ENCODE results near the gene PLTP. TPM values are rescaled to one million over a fixed set of nuclear protein-coding genes. Genes with fewer than 3 reads are reported as not detected.
"Not testable (repeated sequence)": the region's sequence is repeated elsewhere in the genome, so short reads cannot be mapped to it uniquely, and the experiment has no call there.

PLTP gene
- total and polyA plus RNA-seq, 7 experiments from 2014 or later = 0.31 to 0.44 (median 0.37) TPM; not detected in 3

GRCh38 chr20:45933266-45934045 lies 21.5 kb upstream of the PLTP start:
- H3K27me3 ChIP-seq (ENCODE audit: control insufficient read depth in 2 of 2, insufficient read depth in 2 of 2, low read length in 2 of 2) = no peaks in the 10 kb centered on the region
- peak overlapping the region; percentile 85 to 99 (median 97) for H3K4me3 Mint-ChIP-seq
- DNase-seq (peak; percentile 33 to 65 (median 59)), ATAC-seq (no peak)
- H3K27me3 Mint-ChIP-seq = no peaks in the 10 kb centered on the region
- POLR2A ChIA-PET = interaction anchor here (0.5 to 6.8 kb wide), 19 partner anchors 10 to 497 kb away, joined by 3 to 174 read pairs (median 14); partner anchors contain the start of genes ACOT8, CTSA, NEURL2 and PLTP
- peak overlapping the region; percentile 96 for H3K4me3 ChIP-seq (ENCODE audit: low read length)
- H3K27ac ChIP-seq (ENCODE audit: low read depth, low read length) = peak overlapping the region; percentile 96
- intact Hi-C loops (cut with micrococcal nuclease) = loop anchor here (1.0 to 10.0 kb wide), 9 partner anchors 22 to 973 kb away; partner anchors contain the start of genes DNTTIP1 (in 1 of the 2), NCOA5 (in 1 of the 2), TOMM34 (in 1 of the 2) and UBE2C (in 1 of the 2)
- H3K36me3 Mint-ChIP-seq = peaks cover 3 to 16% (median 11%) of the 10 kb centered on the region in 5 donors
- H3K9me3 Mint-ChIP-seq = no peaks in the 10 kb centered on the region
- peak overlapping the region; percentile 94 to 99 (median 96) for H3K27ac Mint-ChIP-seq
- H3K4me1 ChIP-seq (ENCODE audit: control insufficient read depth in 2 of 2, insufficient read depth in 2 of 2, low read length in 2 of 2) = peaks cover 10 to 21% of the 10 kb centered on the region in 2 donors
- peaks cover 7 to 32% (median 30%) of the 10 kb centered on the region in 7 donors for H3K4me1 Mint-ChIP-seq
- CTCF ChIA-PET = interaction anchor here (0.6 to 7.9 kb wide), 8 partner anchors 10 to 79 kb away, joined by 3 to 54 read pairs (median 4); partner anchors contain the start of genes CTSA, NEURL2 and ZNF335
- no peaks in the 10 kb centered on the region for H3K9me3 ChIP-seq (ENCODE audit: control insufficient read depth in 2 of 3, low read length in 3 of 3)
- H3K36me3 ChIP-seq (ENCODE audit: control insufficient read depth in 2 of 3, insufficient read depth in 3 of 3, low read length in 3 of 3) = peaks cover 0 to 26% (median 8%) of the 10 kb centered on the region in 3 experiments

GRCh38 chr20:45931680-45932079 lies 19.7 kb upstream of the PLTP start:
- intact Hi-C loops (cut with micrococcal nuclease) = loop anchor here in 1 of 2 donors (2.0 to 10.0 kb wide), 2 partner anchors 31 to 137 kb away; partner anchors contain the start of genes DNTTIP1 and WFDC3
- CTCF ChIA-PET = interaction anchor here (0.6 kb wide), 1 partner anchor 41 kb away, joined by 3 read pairs; no protein-coding TSS in a partner anchor
- Histone ChIP-seq H3K4me1 (ENCODE audit: control insufficient read depth in 2 of 2, insufficient read depth in 2 of 2, low read length in 2 of 2) (peaks cover 10 to 11% of the 10 kb centered on the region in 2 donors), H3K36me3 (ENCODE audit: control insufficient read depth in 2 of 3, insufficient read depth in 3 of 3, low read length in 3 of 3) (peaks cover 0 to 11% (median 0%) of the 10 kb centered on the region in 3 experiments)
- H3K27ac ChIP-seq (ENCODE audit: low read depth, low read length); ATAC-seq; DNase-seq; H3K36me3 Mint-ChIP-seq; H3K27me3 ChIP-seq (ENCODE audit: control insufficient read depth in 2 of 2, insufficient read depth in 2 of 2, low read length in 2 of 2); H3K9me3 ChIP-seq (ENCODE audit: control insufficient read depth in 2 of 3, low read length in 3 of 3); POLR2A ChIA-PET; H3K9me3 Mint-ChIP-seq; H3K4me3 ChIP-seq (ENCODE audit: low read length); H3K27me3 Mint-ChIP-seq: not testable (repeated sequence)
- peak overlapping the region in 1 of 9 donors; percentile 28 for H3K27ac Mint-ChIP-seq
- peaks cover 0 to 23% (median 15%) of the 10 kb centered on the region in 7 donors for H3K4me1 Mint-ChIP-seq
- H3K4me3 Mint-ChIP-seq = peak overlapping the region in 2 of 10 donors; percentile 19 to 20

DNA sequence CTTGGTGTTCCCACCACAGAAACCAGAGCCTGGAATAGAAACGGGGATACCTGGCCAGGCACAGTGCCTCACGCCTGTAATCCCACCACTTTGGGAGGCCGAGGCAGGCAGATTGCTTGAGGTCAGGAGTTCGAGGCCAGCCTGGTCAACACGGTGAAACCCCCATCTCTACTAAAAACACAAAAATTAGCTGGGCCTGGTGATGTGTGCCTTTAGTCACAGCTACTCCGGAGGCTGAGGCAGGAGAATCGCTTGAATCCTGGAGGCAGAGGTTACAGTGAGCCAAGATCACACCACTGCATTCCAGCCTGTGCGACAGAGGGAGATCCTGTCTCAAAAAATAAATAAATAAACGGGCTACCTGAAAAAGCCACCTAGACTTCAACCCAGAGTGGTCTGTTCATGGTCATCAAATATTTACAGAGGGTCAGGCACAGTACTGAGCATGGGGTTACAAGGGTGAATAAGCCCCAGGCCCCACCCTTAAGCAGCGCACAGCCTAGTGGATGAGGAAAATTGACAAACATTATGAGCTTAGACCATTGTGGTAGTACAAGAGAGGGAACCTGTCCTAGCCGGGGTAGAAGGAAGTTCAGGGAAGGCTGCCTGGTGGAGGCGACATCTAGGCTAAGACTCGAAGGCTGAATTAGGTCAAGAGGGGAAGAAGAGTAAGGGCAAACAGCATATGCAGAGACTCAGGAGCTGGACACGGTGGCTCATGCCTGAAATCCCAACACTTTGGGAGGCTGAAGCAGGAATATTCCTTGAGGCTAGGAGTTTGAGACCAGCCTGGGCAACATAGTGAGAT lies 15.3 kb upstream of the PLTP start:
- H3K4me3 Mint-ChIP-seq = no peak overlapping the region
- H3K36me3 Mint-ChIP-seq = no peaks in the 10 kb centered on the region
- H3K4me1 Mint-ChIP-seq = peaks cover 0 to 14% (median 6%) of the 10 kb centered on the region in 7 donors
- peak overlapping the region in 3 of 9 donors; percentile 3 to 51 (median 50) for H3K27ac Mint-ChIP-seq
- DNase-seq (no peak), ATAC-seq (no peak)
- Histone ChIP-seq H3K4me1 (ENCODE audit: control insufficient read depth in 2 of 2, insufficient read depth in 2 of 2, low read length in 2 of 2) (no peaks in the 10 kb centered on the region), H3K27ac (ENCODE audit: low read depth, low read length) (no peak overlapping the region), H3K9me3 (ENCODE audit: control insufficient read depth in 2 of 3, low read length in 3 of 3) (no peaks in the 10 kb centered on the region), H3K36me3 (ENCODE audit: control insufficient read depth in 2 of 3, insufficient read depth in 3 of 3, low read length in 3 of 3) (no peaks in the 10 kb centered on the region), H3K27me3 (ENCODE audit: control insufficient read depth in 2 of 2, insufficient read depth in 2 of 2, low read length in 2 of 2) (no peaks in the 10 kb centered on the region), H3K4me3 (ENCODE audit: low read length) (no peak overlapping the region)
- ChIA-PET POLR2A (interaction anchor here (0.6 to 1.5 kb wide), 4 partner anchors 10 to 44 kb away, joined by 3 to 5 read pairs (median 3); partner anchors contain the start of gene CTSA), CTCF (interaction anchor here (0.9 to 1.1 kb wide), 3 partner anchors 38 kb away, joined by 3 to 6 read pairs (median 3); no protein-coding TSS in a partner anchor)
- no peaks in the 10 kb centered on the region for H3K9me3 Mint-ChIP-seq
- intact Hi-C loops (cut with micrococcal nuclease) = no loop called here
- H3K27me3 Mint-ChIP-seq = peaks cover 0 to 3% (median 0%) of the 10 kb centered on the region in 5 donors

- no peak overlapping the region for H3K4me3 Mint-ChIP-seq
- H3K36me3 Mint-ChIP-seq = no peaks in the 10 kb centered on the region
- H3K4me1 Mint-ChIP-seq = peaks cover 0 to 14% (median 6%) of the 10 kb centered on the region in 7 donors
- intact Hi-C loops (cut with micrococcal nuclease) = no loop called here
- no peaks in the 10 kb centered on the region for H3K9me3 Mint-ChIP-seq
- peaks cover 0 to 4% (median 0%) of the 10 kb centered on the region in 5 donors for H3K27me3 Mint-ChIP-seq
- ChIA-PET CTCF (interaction anchor here (1.0 to 1.1 kb wide), 2 partner anchors 37 to 39 kb away, joined by 3 read pairs; no protein-coding TSS in a partner anchor), POLR2A (interaction anchor here (1.1 kb wide), 1 partner anchor 42 kb away, joined by 4 read pairs; no protein-coding TSS in a partner anchor)
- H3K27ac Mint-ChIP-seq = no peak overlapping the region
- no peak for DNase-seq
- Histone ChIP-seq H3K4me3 (ENCODE audit: low read length) (no peak overlapping the region), H3K36me3 (ENCODE audit: control insufficient read depth in 2 of 3, insufficient read depth in 3 of 3, low read length in 3 of 3) (no peaks in the 10 kb centered on the region), H3K27ac (ENCODE audit: low read depth, low read length) (no peak overlapping the region), H3K27me3 (ENCODE audit: control insufficient read depth in 2 of 2, insufficient read depth in 2 of 2, low read length in 2 of 2) (no peaks in the 10 kb centered on the region), H3K4me1 (ENCODE audit: control insufficient read depth in 2 of 2, insufficient read depth in 2 of 2, low read length in 2 of 2) (no peaks in the 10 kb centered on the region), H3K9me3 (ENCODE audit: control insufficient read depth in 2 of 3, low read length in 3 of 3) (no peaks in the 10 kb centered on the region)
- no peak for ATAC-seq
Observed at GRCh38 chr20:45926731-45927070, 14.7 kb upstream of the PLTP start.

DNA sequence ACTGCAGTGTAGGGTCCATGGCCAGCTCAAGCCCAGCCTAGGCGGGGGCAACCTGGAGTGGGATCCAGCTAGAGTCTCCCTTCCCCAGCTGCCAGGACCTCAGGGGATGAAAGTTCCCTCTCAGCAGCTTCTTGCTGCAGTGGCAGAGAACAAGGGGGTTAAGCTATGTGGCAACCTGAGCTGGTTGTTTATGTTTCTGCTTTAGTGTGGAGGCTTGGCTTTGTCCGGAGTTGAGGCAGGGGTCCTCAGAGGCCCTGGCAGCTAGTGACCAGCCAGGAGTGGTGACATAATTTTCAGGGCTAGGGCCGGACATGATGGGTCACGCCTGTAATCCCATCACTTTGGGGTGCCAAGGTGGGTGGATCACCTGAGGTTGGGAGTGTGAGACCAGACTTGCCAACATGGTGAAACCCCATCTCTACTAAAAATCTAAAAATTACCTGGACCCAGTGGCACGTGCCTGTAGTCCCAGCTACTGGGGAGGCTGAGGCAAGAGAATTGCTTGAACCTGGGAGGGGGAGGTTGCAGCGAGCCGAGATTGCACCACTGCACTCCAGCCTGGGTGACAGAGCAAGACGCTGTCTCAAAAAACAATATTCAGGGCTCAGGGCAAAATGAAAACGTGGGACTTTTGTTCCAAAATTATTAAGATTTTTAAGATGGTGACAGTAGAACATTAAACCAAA lies 14.0 kb upstream of the PLTP start:
- H3K36me3 Mint-ChIP-seq = no peaks in the 10 kb centered on the region

More for the DNA sequence above, 14.0 kb upstream of the PLTP start:
- DNase-seq (no peak), ATAC-seq (no peak)
- Histone ChIP-seq H3K27me3 (ENCODE audit: control insufficient read depth in 2 of 2, insufficient read depth in 2 of 2, low read length in 2 of 2) (no peaks in the 10 kb centered on the region), H3K4me3 (ENCODE audit: low read length) (no peak overlapping the region), H3K4me1 (ENCODE audit: control insufficient read depth in 2 of 2, insufficient read depth in 2 of 2, low read length in 2 of 2) (no peaks in the 10 kb centered on the region), H3K36me3 (ENCODE audit: control insufficient read depth in 2 of 3, insufficient read depth in 3 of 3, low read length in 3 of 3) (no peaks in the 10 kb centered on the region), H3K27ac (ENCODE audit: low read depth, low read length) (no peak overlapping the region), H3K9me3 (ENCODE audit: control insufficient read depth in 2 of 3, low read length in 3 of 3) (no peaks in the 10 kb centered on the region)
- ChIA-PET POLR2A (interaction anchor here (0.6 to 1.5 kb wide), 5 partner anchors 36 to 47 kb away, joined by 3 to 4 read pairs (median 4); no protein-coding TSS in a partner anchor), CTCF (interaction anchor here (1.1 kb wide), 1 partner anchor 37 kb away, joined by 3 read pairs; no protein-coding TSS in a partner anchor)
- H3K4me3 Mint-ChIP-seq = no peak overlapping the region
- H3K9me3 Mint-ChIP-seq = no peaks in the 10 kb centered on the region
- H3K27me3 Mint-ChIP-seq = peaks cover 0 to 11% (median under 1%) of the 10 kb centered on the region in 5 donors
- intact Hi-C loops (cut with micrococcal nuclease) = no loop called here
- H3K27ac Mint-ChIP-seq = no peak overlapping the region
- peaks cover 0 to 14% (median 8%) of the 10 kb centered on the region in 7 donors for H3K4me1 Mint-ChIP-seq
